ENCODE measurements around the gene BHLHA9.

The BHLHA9 gene

DNA sequence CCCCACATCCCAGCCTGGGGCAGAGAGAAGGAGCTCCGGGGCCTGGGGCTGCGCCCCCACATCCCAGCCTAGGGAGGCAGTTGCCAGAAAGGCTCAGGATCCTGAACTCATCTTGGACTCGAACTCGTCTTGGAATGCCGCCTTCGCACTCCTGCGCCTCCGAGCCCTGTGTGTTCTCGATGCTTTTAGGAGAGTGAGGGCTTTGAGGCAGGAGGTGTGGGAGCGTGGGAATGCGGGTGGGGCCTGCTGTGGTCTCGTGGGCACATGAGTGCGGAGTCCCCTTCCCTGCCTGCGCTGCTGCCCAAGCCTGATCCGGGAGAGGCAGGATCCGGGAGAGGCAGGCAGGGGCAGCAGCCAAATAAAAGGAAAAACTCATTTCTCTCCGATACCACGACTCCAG is 1.2 kb downstream of the BHLHA9 start:
- Histone ChIP-seq H2AFZ (ENCODE audit: low read depth, low read length) (no peak overlapping the region), H3K4me1 (ENCODE audit: insufficient read depth, low read length) (peaks cover 19% of the 10 kb centered on the region), H4K20me1 (ENCODE audit: insufficient read depth, low read length) (no peaks in the 10 kb centered on the region), H3K4me3 (ENCODE audit: low read depth in 1 of 2, low read length in 2 of 2) (no peak overlapping the region), H3K79me2 (ENCODE audit: insufficient read depth, low read length) (no peaks in the 10 kb centered on the region), H3K9ac (ENCODE audit: low read depth, low read length) (no peak overlapping the region), H3K27me3 (ENCODE audit: insufficient read depth, low read length, poor library complexity) (no peaks in the 10 kb centered on the region), H3K27ac (ENCODE audit: low read length) (no peak overlapping the region), H3K9me3 (ENCODE audit: insufficient read depth, low read length, severe bottlenecking) (no peaks in the 10 kb centered on the region), H3K36me3 (ENCODE audit: insufficient read depth, low read length) (no peaks in the 10 kb centered on the region), H3K4me2 (ENCODE audit: insufficient read depth, low read length) (no peak overlapping the region)
- ATAC-seq (ENCODE audit: insufficient read depth, low read depth): no peak
- TF ChIP-seq, protein P1, sequence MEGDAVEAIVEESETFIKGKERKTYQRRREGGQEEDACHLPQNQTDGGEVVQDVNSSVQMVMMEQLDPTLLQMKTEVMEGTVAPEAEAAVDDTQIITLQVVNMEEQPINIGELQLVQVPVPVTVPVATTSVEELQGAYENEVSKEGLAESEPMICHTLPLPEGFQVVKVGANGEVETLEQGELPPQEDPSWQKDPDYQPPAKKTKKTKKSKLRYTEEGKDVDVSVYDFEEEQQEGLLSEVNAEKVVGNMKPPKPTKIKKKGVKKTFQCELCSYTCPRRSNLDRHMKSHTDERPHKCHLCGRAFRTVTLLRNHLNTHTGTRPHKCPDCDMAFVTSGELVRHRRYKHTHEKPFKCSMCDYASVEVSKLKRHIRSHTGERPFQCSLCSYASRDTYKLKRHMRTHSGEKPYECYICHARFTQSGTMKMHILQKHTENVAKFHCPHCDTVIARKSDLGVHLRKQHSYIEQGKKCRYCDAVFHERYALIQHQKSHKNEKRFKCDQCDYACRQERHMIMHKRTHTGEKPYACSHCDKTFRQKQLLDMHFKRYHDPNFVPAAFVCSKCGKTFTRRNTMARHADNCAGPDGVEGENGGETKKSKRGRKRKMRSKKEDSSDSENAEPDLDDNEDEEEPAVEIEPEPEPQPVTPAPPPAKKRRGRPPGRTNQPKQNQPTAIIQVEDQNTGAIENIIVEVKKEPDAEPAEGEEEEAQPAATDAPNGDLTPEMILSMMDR (IDR thresholded peaks at IDR 0.05; ENCODE audit: borderline replicate concordance, extremely low read depth, low read length, poor library complexity, severe bottlenecking): no peak
- DNase-seq: no peak

DNA sequence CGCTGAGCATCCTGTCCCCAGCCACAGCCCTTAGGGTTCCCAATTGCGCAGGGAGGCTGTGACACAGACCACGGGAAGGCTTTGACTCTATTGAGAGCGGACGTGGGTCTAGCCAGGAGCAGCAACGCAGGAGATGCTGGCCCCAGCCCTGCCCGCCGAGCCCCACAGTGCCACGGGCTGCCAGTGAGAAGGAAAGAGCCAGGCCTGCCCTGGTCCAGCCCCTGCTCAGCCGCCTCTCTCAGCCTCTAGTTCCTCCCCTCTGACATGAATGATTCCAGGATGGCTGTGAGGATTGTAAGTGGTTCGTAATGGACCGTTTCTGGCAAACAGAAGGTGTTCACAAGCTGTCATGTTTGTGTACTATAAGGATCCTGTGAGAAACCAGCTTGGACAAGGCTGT is 2.5 kb downstream of the BHLHA9 start:
- ATAC-seq (ENCODE audit: insufficient read depth, low read depth) (no peak), DNase-seq (no peak)
- Histone ChIP-seq H3K79me2 (ENCODE audit: insufficient read depth, low read length) (no peaks in the 10 kb centered on the region), H3K36me3 (ENCODE audit: insufficient read depth, low read length) (no peaks in the 10 kb centered on the region), H2AFZ (ENCODE audit: low read depth, low read length) (no peak overlapping the region), H3K9me3 (ENCODE audit: insufficient read depth, low read length, severe bottlenecking) (no peaks in the 10 kb centered on the region), H3K4me3 (ENCODE audit: low read depth in 1 of 2, low read length in 2 of 2) (no peak overlapping the region), H3K4me1 (ENCODE audit: insufficient read depth, low read length) (peaks cover 15% of the 10 kb centered on the region), H3K4me2 (ENCODE audit: insufficient read depth, low read length) (no peak overlapping the region), H3K9ac (ENCODE audit: low read depth, low read length) (no peak overlapping the region), H4K20me1 (ENCODE audit: insufficient read depth, low read length) (no peaks in the 10 kb centered on the region), H3K27ac (ENCODE audit: low read length) (no peak overlapping the region), H3K27me3 (ENCODE audit: insufficient read depth, low read length, poor library complexity) (no peaks in the 10 kb centered on the region)
- TF ChIP-seq, protein P1 (IDR thresholded peaks at IDR 0.05; ENCODE audit: borderline replicate concordance, extremely low read depth, low read length, poor library complexity, severe bottlenecking): no peak
- TF ChIP-seq EZH2 (IDR thresholded peaks at IDR 0.05; ENCODE audit: borderline replicate concordance, low read depth, low read length, severe bottlenecking): no peak

DNA sequence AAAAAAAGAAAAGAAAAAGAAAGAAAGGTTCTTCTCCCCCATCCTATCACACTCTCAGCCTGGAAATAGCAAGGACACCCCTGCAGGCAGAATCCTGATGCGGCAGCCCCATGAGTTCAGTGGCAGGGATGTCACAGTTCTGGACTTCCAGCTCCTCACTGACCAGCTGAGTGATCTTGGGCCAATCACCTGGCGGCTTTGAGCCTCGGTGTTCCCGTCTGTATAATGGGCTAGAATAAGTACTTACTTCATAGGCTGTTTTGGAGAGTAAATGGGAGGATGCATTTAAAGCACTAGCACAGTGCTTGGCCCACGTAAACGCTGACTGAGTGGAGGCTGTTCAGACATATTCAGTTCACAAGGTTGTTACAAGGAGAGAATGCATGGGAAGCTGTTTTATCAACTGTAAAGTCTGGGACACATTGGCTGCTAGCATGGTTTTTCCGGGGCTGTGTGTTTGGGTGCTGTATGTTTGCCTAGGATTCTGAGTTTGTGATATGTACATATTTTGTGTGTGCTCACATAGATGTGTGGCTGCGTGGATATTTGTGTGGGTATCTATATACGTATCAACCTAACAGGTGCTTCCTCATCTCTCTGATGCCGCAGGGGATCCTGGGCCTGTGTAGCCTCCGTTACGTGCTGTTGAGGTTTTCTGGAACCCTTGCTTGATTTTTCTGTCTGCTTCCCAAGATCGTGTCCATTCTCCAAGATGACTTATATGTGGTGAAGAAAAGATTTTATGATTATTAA is 3.4 kb downstream of the BHLHA9 start:
- Histone ChIP-seq H3K27ac (ENCODE audit: low read length) (no peak overlapping the region), H3K4me1 (ENCODE audit: insufficient read depth, low read length) (peaks cover 8% of the 10 kb centered on the region), H2AFZ (ENCODE audit: low read depth, low read length) (no peak overlapping the region), H3K27me3 (ENCODE audit: insufficient read depth, low read length, poor library complexity) (no peaks in the 10 kb centered on the region), H3K79me2 (ENCODE audit: insufficient read depth, low read length) (no peaks in the 10 kb centered on the region), H3K4me2 (ENCODE audit: insufficient read depth, low read length) (no peak overlapping the region), H3K36me3 (ENCODE audit: insufficient read depth, low read length) (no peaks in the 10 kb centered on the region), H3K4me3 (ENCODE audit: low read depth in 1 of 2, low read length in 2 of 2) (no peak overlapping the region), H3K9ac (ENCODE audit: low read depth, low read length) (no peak overlapping the region), H3K9me3 (ENCODE audit: insufficient read depth, low read length, severe bottlenecking) (no peaks in the 10 kb centered on the region), H4K20me1 (ENCODE audit: insufficient read depth, low read length) (no peaks in the 10 kb centered on the region)
- ATAC-seq (ENCODE audit: insufficient read depth, low read depth) (no peak), DNase-seq (no peak)
- TF ChIP-seq EZH2 (IDR thresholded peaks at IDR 0.05; ENCODE audit: borderline replicate concordance, low read depth, low read length, severe bottlenecking): no peak
- TF ChIP-seq, protein P1 (IDR thresholded peaks at IDR 0.05; ENCODE audit: borderline replicate concordance, extremely low read depth, low read length, poor library complexity, severe bottlenecking): no peak
